HEK293 (cell line): ENCODE data around the gene DNAH8.
A peak's percentile ranks its signal among the peaks of the same experiment; 100 is the strongest.

Source experiments
- CTCF ChIA-PET: fragments of 350-600 bp; formaldehyde crosslinking; extraction: SDS; loops from one replicate; lab custom pipeline; 2021; ENCODE audit warnings: antibody characterized with exemption; lab: Yijun Ruan, JAX
- POLR2A ChIA-PET: fragments of 300-600 bp; formaldehyde crosslinking; extraction: SDS; loops from one replicate; lab custom pipeline; 2020; ENCODE audit warnings: antibody characterized with exemption, inconsistent platforms; lab: Yijun Ruan, JAX
- H3K27ac ChIP-seq: fragments of 200-500 bp; sonication (Bioruptor generic); 2 replicates; pipeline ENCODE4 v1.5.1; 2014; ENCODE audit warnings: low read depth, low read length, control low read depth, inconsistent platforms; ENCODE audit errors: extremely low read depth
- H3K36me3 ChIP-seq, 2 experiments: fragments of 200-500 bp in 1 of 2; sonication (Bioruptor generic) in 1 of 2; 1 replicate in 1 of 2; 2 replicates in 1 of 2; pipeline ENCODE4 v1.5.1; 2014 to 2017; ENCODE audit warnings: inconsistent platforms in 2 of 2, low read length in 2 of 2; ENCODE audit not compliant: control insufficient read depth in 2 of 2, insufficient read depth in 1 of 2
- H3K4me1 ChIP-seq: fragments of 200-500 bp; sonication (Bioruptor generic); 2 replicates; pipeline ENCODE4 v1.5.1; 2014; ENCODE audit warnings: mild to moderate bottlenecking, low read length, inconsistent platforms; ENCODE audit not compliant: control insufficient read depth, insufficient read depth
- H3K4me3 ChIP-seq: 2 replicates; pipeline ENCODE4 v1.5.1; 2011; ENCODE audit warnings: low read depth, mild to moderate bottlenecking, control low read depth, low read length, moderate library complexity
- H3K9me3 ChIP-seq: fragments of 200-500 bp; sonication (Bioruptor generic); 2 replicates; pipeline ENCODE4 v1.5.1; 2014; ENCODE audit warnings: low read depth, low read length, inconsistent platforms; ENCODE audit not compliant: control insufficient read depth, insufficient read depth
- GLI2 ChIP-seq: fragments of 450-650 bp; formaldehyde crosslinking; IDR thresholded peaks from 2 replicates; pipeline ENCODE4; 2017; ENCODE audit warnings: missing biosample characterization, missing genetic modification characterization, low read depth, borderline replicate concordance
- ZBTB7A ChIP-seq: fragments of 450-650 bp; formaldehyde crosslinking; IDR thresholded peaks from 2 replicates; pipeline ENCODE4 v1.5.1; 2016; ENCODE audit warnings: low read depth, missing biosample characterization, missing genetic modification characterization
- ZNF138 ChIP-seq: fragments of 450-650 bp; formaldehyde crosslinking; IDR thresholded peaks from 2 replicates; pipeline ENCODE4 v1.5.1; 2016; ENCODE audit warnings: missing biosample characterization, missing genetic modification characterization, borderline replicate concordance
- ZNF223 ChIP-seq: fragments of 450-650 bp; formaldehyde crosslinking; IDR thresholded peaks from 2 replicates; pipeline ENCODE4 v1.5.1; 2016; ENCODE audit warnings: missing biosample characterization, missing genetic modification characterization
- ZNF600 ChIP-seq: fragments of 450-650 bp; formaldehyde crosslinking; IDR thresholded peaks from 2 replicates; pipeline ENCODE4 v1.5.1; 2016; ENCODE audit warnings: missing biosample characterization, missing genetic modification characterization
- ZNF658 ChIP-seq: fragments of 450-650 bp; formaldehyde crosslinking; IDR thresholded peaks from 2 replicates; pipeline ENCODE4; 2016; ENCODE audit warnings: missing biosample characterization, missing genetic modification characterization
- ZNF677 ChIP-seq: fragments of 450-650 bp; IDR thresholded peaks from 2 replicates; pipeline ENCODE4 v1.5.0; 2018; ENCODE audit warnings: missing biosample characterization, mild to moderate bottlenecking, missing genetic modification characterization, moderate library complexity
- TF ChIP-seq, protein P1 (sequence below): fragments of 450-650 bp; formaldehyde crosslinking; IDR thresholded peaks from 2 replicates; pipeline ENCODE4 v1.5.1; 2016; ENCODE audit warnings: missing biosample characterization, missing genetic modification characterization
- TF ChIP-seq, protein P2 (sequence below): fragments of 450-650 bp; formaldehyde crosslinking; conservative IDR thresholded peaks from 2 replicates; pipeline ENCODE4 v1.5.1; 2016; ENCODE audit warnings: low read depth, missing biosample characterization, missing genetic modification characterization
- TF ChIP-seq, protein P3 (sequence below): fragments of 450-650 bp; formaldehyde crosslinking; IDR thresholded peaks from 2 replicates; pipeline ENCODE4 v1.5.1; 2016; ENCODE audit warnings: missing biosample characterization, missing genetic modification characterization, low read depth

Gene DNAH8

GRCh38 chr6:38687549-38687948 lies 27.6 kb upstream of the DNAH8 start:
- no peaks in the 10 kb centered on the region for H3K9me3 ChIP-seq
- H3K4me3 ChIP-seq: no peak overlapping the region
- ChIA-PET CTCF (interaction anchor here (0.7 to 0.9 kb wide), 2 partner anchors 8 to 195 kb away, joined by 3 read pairs; no protein-coding TSS in a partner anchor), POLR2A (interaction anchor here (0.6 kb wide), 1 partner anchor 18 kb away, joined by 3 read pairs; no protein-coding TSS in a partner anchor)
- H3K36me3 ChIP-seq: peaks cover 39 to 55% of the 10 kb centered on the region in 2 experiments
- no peak overlapping the region for H3K27ac ChIP-seq
- H3K4me1 ChIP-seq: 0 out of 2 replicates have a peak, but pooled peaks cover 5% of the 10 kb centered on the region
- no peak for TF ChIP-seq ZNF677 (tag by site-specific recombination)
- TF ChIP-seq, protein P1, sequence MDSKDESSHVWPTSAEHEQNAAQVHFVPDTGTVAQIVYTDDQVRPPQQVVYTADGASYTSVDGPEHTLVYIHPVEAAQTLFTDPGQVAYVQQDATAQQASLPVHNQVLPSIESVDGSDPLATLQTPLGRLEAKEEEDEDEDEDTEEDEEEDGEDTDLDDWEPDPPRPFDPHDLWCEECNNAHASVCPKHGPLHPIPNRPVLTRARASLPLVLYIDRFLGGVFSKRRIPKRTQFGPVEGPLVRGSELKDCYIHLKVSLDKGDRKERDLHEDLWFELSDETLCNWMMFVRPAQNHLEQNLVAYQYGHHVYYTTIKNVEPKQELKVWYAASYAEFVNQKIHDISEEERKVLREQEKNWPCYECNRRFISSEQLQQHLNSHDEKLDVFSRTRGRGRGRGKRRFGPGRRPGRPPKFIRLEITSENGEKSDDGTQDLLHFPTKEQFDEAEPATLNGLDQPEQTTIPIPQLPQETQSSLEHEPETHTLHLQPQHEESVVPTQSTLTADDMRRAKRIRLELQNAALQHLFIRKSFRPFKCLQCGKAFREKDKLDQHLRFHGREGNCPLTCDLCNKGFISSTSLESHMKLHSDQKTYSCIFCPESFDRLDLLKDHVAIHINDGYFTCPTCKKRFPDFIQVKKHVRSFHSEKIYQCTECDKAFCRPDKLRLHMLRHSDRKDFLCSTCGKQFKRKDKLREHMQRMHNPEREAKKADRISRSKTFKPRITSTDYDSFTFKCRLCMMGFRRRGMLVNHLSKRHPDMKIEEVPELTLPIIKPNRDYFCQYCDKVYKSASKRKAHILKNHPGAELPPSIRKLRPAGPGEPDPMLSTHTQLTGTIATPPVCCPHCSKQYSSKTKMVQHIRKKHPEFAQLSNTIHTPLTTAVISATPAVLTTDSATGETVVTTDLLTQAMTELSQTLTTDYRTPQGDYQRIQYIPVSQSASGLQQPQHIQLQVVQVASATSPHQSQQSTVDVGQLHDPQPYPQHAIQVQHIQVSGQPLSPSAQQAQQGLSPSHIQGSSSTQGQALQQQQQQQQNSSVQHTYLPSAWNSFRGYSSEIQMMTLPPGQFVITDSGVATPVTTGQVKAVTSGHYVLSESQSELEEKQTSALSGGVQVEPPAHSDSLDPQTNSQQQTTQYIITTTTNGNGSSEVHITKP (tag by site-specific recombination): peak; percentile 89
- TF ChIP-seq GLI2: no peak
- no peak for TF ChIP-seq ZBTB7A
- TF ChIP-seq, protein P2, sequence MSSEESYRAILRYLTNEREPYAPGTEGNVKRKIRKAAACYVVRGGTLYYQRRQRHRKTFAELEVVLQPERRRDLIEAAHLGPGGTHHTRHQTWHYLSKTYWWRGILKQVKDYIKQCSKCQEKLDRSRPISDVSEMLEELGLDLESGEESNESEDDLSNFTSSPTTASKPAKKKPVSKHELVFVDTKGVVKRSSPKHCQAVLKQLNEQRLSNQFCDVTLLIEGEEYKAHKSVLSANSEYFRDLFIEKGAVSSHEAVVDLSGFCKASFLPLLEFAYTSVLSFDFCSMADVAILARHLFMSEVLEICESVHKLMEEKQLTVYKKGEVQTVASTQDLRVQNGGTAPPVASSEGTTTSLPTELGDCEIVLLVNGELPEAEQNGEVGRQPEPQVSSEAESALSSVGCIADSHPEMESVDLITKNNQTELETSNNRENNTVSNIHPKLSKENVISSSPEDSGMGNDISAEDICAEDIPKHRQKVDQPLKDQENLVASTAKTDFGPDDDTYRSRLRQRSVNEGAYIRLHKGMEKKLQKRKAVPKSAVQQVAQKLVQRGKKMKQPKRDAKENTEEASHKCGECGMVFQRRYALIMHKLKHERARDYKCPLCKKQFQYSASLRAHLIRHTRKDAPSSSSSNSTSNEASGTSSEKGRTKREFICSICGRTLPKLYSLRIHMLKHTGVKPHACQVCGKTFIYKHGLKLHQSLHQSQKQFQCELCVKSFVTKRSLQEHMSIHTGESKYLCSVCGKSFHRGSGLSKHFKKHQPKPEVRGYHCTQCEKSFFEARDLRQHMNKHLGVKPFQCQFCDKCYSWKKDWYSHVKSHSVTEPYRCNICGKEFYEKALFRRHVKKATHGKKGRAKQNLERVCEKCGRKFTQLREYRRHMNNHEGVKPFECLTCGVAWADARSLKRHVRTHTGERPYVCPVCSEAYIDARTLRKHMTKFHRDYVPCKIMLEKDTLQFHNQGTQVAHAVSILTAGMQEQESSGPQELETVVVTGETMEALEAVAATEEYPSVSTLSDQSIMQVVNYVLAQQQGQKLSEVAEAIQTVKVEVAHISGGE (tag by site-specific recombination): no peak
- no peak for TF ChIP-seq ZNF138 (tag by site-specific recombination)

DNA sequence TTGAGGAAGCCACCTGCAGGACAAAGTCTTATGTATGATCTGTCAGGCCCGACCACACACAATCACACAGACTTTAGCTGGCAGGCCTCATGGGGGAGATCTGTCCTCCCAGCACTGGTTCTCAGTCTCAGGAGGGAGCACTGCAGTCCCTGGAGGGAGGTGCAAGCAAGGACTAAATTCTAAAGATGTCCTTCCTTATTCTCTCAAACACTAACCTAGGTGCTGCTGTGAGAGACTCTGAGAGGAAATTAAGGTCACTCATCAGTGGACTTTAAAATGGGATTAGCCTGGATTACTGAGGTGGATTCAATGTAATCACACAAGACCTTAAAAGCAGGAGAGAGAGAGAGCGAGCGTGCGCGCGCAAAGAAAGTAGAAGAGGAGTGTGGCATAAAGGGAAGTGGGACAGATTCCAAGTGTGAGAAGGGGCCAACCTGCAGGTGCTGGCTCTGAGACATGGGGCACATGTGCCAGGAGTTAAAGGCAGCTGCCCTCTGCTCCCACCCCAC lies 26.5 kb upstream of the DNAH8 start:
- H3K4me1 ChIP-seq: 0 out of 2 replicates have a peak, but pooled peaks cover 5% of the 10 kb centered on the region
- TF ChIP-seq ZNF223 (tag by site-specific recombination): no peak
- TF ChIP-seq ZNF600: 0 out of 2 replicates have a peak, but pooled peaks have one; percentile 13
- TF ChIP-seq, all 188 proteins: peak for 1
- CTCF ChIA-PET: interaction anchor here (0.5 to 0.9 kb wide), 4 partner anchors 9 to 677 kb away, joined by 3 to 5 read pairs (median 3); no protein-coding TSS in a partner anchor
- H3K9me3 ChIP-seq: no peaks in the 10 kb centered on the region
- POLR2A ChIA-PET: no interaction called here
- H3K27ac ChIP-seq: no peak overlapping the region
- no peak overlapping the region for H3K4me3 ChIP-seq
- peaks cover 28 to 46% of the 10 kb centered on the region in 2 experiments for H3K36me3 ChIP-seq

- TF ChIP-seq, protein P3, sequence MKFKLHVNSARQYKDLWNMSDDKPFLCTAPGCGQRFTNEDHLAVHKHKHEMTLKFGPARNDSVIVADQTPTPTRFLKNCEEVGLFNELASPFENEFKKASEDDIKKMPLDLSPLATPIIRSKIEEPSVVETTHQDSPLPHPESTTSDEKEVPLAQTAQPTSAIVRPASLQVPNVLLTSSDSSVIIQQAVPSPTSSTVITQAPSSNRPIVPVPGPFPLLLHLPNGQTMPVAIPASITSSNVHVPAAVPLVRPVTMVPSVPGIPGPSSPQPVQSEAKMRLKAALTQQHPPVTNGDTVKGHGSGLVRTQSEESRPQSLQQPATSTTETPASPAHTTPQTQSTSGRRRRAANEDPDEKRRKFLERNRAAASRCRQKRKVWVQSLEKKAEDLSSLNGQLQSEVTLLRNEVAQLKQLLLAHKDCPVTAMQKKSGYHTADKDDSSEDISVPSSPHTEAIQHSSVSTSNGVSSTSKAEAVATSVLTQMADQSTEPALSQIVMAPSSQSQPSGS (tag by site-specific recombination): peak; percentile 41; the same call in 1 of the 2 replicates
- TF ChIP-seq ZNF658 (tag by site-specific recombination): no peak
- CTCF ChIA-PET: interaction anchor here (0.7 to 1.2 kb wide), 5 partner anchors 34 to 202 kb away, joined by 3 to 4 read pairs (median 3); no protein-coding TSS in a partner anchor
- POLR2A ChIA-PET: no interaction called here
- Histone ChIP-seq H3K36me3 (peaks cover 6 to 29% of the 10 kb centered on the region in 2 experiments), H3K9me3 (no peaks in the 10 kb centered on the region), H3K27ac (no peak overlapping the region), H3K4me1 (no peaks in the 10 kb centered on the region), H3K4me3 (no peak overlapping the region)
These were observed 19.7 kb upstream of the DNAH8 start for GRCh38 chr6:38695227-38695900.
